AG04450 (cell line): ENCODE data around the gene CTCFL. TPM values are rescaled to one million over a fixed set of nuclear protein-coding genes. Genes with fewer than 3 reads are reported as not detected.

Experiments
- CTCF ChIA-PET: fragments of 300-600, 350-600 bp; formaldehyde crosslinking; extraction: SDS; loops from one replicate; lab custom pipeline; 2022; ENCODE audit warnings: antibody characterized with exemption, inconsistent platforms; lab: Charles Lee
- POLR2A ChIA-PET: fragments of 350-600 bp; formaldehyde crosslinking; extraction: SDS; loops from one replicate; lab custom pipeline; 2021; ENCODE audit warnings: antibody characterized with exemption, inconsistent platforms; lab: Yijun Ruan, JAX
- DNase-seq: peaks from one replicate; pipeline ENCODE4 v3.0.0-alpha.2; 2011; ENCODE audit warnings: low read depth, low spot score
- H3K27ac ChIP-seq: one replicate; pipeline ENCODE4 v1.5.1; 2012; ENCODE audit warnings: low read depth, low read length, control low read depth
- H3K27me3 ChIP-seq: one replicate; pipeline ENCODE4 v1.6.0; 2012; ENCODE audit warnings: low read length; ENCODE audit not compliant: control insufficient read depth, insufficient read depth
- H3K4me3 ChIP-seq: 2 replicates; pipeline ENCODE4 v1.5.1; 2011; ENCODE audit warnings: mild to moderate bottlenecking, low read depth, low read length, control low read depth
- H3K9me3 ChIP-seq: 2 replicates; pipeline ENCODE4 v1.5.1; 2012; ENCODE audit warnings: low read length; ENCODE audit not compliant: control insufficient read depth, insufficient read depth
- polyA plus RNA-seq: library from polyadenylated mRNA; depleted of rRNA; stranded (reverse); fragments of >200 nt; gene quantifications from 2 replicates; pipeline ENCODE4 v1.2.3, GENCODE V29; 2011
- TF ChIP-seq, protein P1 (sequence below): IDR thresholded peaks from 2 replicates; pipeline ENCODE4 v1.5.1; 2011; ENCODE audit warnings: low read depth, low read length, control low read depth, inconsistent platforms

The CTCFL gene
- polyA plus RNA-seq, 1 experiment = not detected

DNA sequence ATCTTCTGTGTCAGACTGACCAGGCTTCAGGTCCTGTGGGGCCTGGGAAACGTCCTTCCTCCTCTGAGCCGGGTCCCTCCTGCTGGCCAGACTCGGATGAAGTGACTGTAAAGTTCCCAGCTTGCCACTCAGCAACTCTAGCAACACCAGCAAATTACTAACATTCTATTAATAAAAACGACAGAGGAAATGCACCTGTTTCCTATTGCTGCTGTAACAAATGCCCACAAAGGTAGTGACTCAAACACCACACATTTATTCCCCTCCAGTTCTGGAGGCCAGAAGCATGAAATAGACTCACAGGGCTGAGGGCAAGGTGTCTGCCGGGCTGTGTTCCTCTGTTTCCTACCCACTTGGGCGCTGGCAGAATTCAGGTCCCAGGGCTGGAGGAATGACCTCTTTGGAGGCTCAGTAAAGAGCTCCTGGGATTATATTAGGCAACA is 48.8 kb downstream of the CTCFL start:
- Histone ChIP-seq H3K27me3 (peaks cover 14% of the 10 kb centered on the region), H3K9me3 (no peaks in the 10 kb centered on the region; the same call in 1 of the 2 replicates), H3K27ac (no peak overlapping the region), H3K4me3 (no peak overlapping the region)
- CTCF ChIA-PET = interaction anchor here (1.1 kb wide), 1 partner anchor 94 kb away, joined by 4 read pairs; no protein-coding TSS in a partner anchor
- POLR2A ChIA-PET = interaction anchor here (0.6 kb wide), 1 partner anchor 25 kb away, joined by 3 read pairs; no protein-coding TSS in a partner anchor
- TF ChIP-seq, protein P1, sequence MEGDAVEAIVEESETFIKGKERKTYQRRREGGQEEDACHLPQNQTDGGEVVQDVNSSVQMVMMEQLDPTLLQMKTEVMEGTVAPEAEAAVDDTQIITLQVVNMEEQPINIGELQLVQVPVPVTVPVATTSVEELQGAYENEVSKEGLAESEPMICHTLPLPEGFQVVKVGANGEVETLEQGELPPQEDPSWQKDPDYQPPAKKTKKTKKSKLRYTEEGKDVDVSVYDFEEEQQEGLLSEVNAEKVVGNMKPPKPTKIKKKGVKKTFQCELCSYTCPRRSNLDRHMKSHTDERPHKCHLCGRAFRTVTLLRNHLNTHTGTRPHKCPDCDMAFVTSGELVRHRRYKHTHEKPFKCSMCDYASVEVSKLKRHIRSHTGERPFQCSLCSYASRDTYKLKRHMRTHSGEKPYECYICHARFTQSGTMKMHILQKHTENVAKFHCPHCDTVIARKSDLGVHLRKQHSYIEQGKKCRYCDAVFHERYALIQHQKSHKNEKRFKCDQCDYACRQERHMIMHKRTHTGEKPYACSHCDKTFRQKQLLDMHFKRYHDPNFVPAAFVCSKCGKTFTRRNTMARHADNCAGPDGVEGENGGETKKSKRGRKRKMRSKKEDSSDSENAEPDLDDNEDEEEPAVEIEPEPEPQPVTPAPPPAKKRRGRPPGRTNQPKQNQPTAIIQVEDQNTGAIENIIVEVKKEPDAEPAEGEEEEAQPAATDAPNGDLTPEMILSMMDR = no peak
- DNase-seq = no peak

DNA sequence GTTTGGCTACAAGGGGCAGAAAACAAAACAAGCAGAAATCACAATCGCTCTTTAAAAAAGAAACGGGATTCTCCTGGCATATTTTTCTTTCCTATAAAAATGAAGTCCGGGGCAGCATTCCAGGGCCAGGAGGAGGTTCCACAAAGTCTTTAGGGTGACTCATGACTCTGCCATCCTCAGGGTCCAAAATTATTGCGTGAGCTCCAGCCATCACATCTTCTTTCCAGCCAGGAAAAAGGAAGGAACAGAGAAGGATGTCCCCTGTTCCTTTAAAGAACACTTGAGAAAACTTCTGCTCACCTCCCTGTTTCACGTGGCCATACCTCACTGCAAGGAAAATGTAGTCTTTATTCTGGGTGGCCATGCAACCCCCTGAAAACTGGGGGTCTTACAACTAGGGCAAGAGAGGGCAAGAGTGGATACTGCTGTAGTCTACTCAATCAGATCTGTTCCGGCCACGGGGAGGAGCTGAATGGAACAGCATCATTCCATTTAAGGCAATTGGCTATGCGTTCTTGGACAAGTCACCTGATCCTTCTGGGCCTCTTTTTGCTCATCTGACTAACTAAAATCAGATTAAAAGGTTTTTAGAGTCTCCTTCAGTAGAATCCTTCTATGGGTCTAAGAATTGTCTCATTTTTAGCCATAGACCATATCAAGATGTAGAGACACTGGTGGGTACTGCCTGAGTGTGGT is 49.4 kb downstream of the CTCFL start:
- CTCF ChIA-PET = interaction anchor here (1.1 kb wide), 1 partner anchor 94 kb away, joined by 4 read pairs; no protein-coding TSS in a partner anchor
- POLR2A ChIA-PET = interaction anchor here (0.6 kb wide), 1 partner anchor 26 kb away, joined by 3 read pairs; no protein-coding TSS in a partner anchor
- Histone ChIP-seq H3K27ac (no peak overlapping the region), H3K27me3 (peaks cover 14% of the 10 kb centered on the region), H3K4me3 (no peak overlapping the region), H3K9me3 (no peaks in the 10 kb centered on the region; the same call in 1 of the 2 replicates)
- TF ChIP-seq, protein P1 = no peak
- DNase-seq = no peak

DNA sequence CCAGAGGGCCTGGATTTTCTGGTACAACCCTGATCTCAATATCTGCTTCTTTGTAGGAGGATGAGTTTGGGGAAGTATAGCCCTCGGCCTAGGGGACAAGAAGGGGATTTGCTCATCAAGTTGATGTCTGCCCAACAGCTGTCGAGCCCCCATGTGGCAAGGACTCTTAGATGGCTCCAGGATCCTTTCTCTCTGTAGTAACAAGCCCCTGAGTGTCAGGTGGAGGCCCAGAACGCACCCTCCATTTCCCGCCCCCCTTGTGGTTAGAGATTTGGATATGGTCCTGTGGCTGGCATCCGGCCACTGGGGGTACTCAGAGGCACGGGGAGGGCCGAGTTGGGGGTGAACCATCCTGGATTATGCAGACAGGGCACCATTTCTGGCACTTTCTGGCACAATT is 50.1 kb downstream of the CTCFL start:
- no peak for DNase-seq
- Histone ChIP-seq H3K27me3 (peaks cover 14% of the 10 kb centered on the region), H3K4me3 (no peak overlapping the region), H3K9me3 (no peaks in the 10 kb centered on the region; the same call in 1 of the 2 replicates), H3K27ac (no peak overlapping the region)
- CTCF ChIA-PET = no interaction called here
- TF ChIP-seq, protein P1 = no peak
- POLR2A ChIA-PET = no interaction called here

DNA sequence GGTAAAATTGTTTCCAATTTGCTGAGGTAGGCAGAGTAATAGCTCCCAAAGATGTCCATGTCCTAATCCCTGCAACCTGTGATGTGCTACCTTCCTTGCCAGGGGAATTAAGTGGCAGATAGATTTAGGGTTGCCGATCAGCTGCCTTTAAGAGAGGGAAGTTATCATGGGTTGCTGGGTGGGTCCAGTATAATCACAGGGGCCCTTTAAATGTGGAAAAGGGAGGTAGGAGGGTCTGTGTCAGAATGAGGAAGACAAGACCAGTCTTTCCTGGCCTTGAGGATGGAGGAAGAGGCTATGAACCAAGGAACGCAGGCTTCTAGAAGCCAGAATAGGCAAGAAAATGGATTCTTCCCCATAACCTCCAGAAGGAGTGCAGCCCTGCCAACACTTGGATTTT is 50.7 kb downstream of the CTCFL start:
- no peak overlapping the region for H3K27ac ChIP-seq
- peaks cover 15% of the 10 kb centered on the region for H3K27me3 ChIP-seq
- CTCF ChIA-PET = interaction anchor here (1.6 to 1.9 kb wide), 3 partner anchors 22 to 92 kb away, joined by 4 to 6 read pairs (median 4); no protein-coding TSS in a partner anchor
- no peak overlapping the region for H3K4me3 ChIP-seq
- no peaks in the 10 kb centered on the region; the same call in 1 of the 2 replicates for H3K9me3 ChIP-seq
- TF ChIP-seq, protein P1 = no peak
- no peak for DNase-seq
- POLR2A ChIA-PET = no interaction called here
